Osteoblast (primary cell): Measurements from ENCODE around the gene EPC2. TPM values are rescaled to one million over a fixed set of nuclear protein-coding genes. Genes with fewer than 3 reads are reported as not detected.

Experiments used
- DNase-seq: peaks from one replicate; pipeline ENCODE4 v3.0.0; 2011; ENCODE audit warnings: low spot score, mixed read lengths; ENCODE audit not compliant: insufficient read length; ENCODE audit errors: missing footprints
- H2AFZ ChIP-seq: 2 replicates; pipeline ENCODE4 v1.6.0; 2011; ENCODE audit warnings: mild to moderate bottlenecking, low read length
- H3K27ac ChIP-seq: 2 replicates; pipeline ENCODE4 v1.5.1; 2011; ENCODE audit warnings: mild to moderate bottlenecking, low read depth, low read length, moderate library complexity
- H3K27me3 ChIP-seq: 2 replicates; pipeline ENCODE4 v1.6.0; 2012; ENCODE audit warnings: mild to moderate bottlenecking, control low read depth, inconsistent platforms, low read length, moderate library complexity; ENCODE audit not compliant: insufficient read depth
- H3K36me3 ChIP-seq: 2 replicates; pipeline ENCODE4 v1.5.1; 2011; ENCODE audit warnings: mild to moderate bottlenecking, low read length, control low read depth, moderate library complexity; ENCODE audit not compliant: insufficient read depth
- H3K4me1 ChIP-seq: 2 replicates; pipeline ENCODE4 v1.5.1; 2011; ENCODE audit warnings: mild to moderate bottlenecking, low read length, control low read depth, moderate library complexity; ENCODE audit not compliant: insufficient read depth
- H3K4me2 ChIP-seq: 2 replicates; pipeline ENCODE4 v1.6.0; 2011; ENCODE audit warnings: mild to moderate bottlenecking, low read length; ENCODE audit not compliant: insufficient read depth
- H3K4me3 ChIP-seq: fragments of 200-600 bp; sonication (generic); 3 replicates; pipeline ENCODE4 v1.5.1; 2012; ENCODE audit warnings: mild to moderate bottlenecking, low read length, inconsistent platforms; ENCODE audit not compliant: insufficient read depth
- H3K79me2 ChIP-seq: 2 replicates; pipeline ENCODE4 v1.6.0; 2012; ENCODE audit warnings: mild to moderate bottlenecking, low read length, control low read depth, inconsistent platforms; ENCODE audit not compliant: insufficient read depth
- H3K9me3 ChIP-seq: 2 replicates; pipeline ENCODE4 v1.5.1; 2011; ENCODE audit warnings: low read depth, low read length, control low read depth
- H4K20me1 ChIP-seq: 2 replicates; pipeline ENCODE4 v1.6.0; 2012; ENCODE audit warnings: mild to moderate bottlenecking, low read length, control low read depth; ENCODE audit not compliant: insufficient read depth
- total RNA-seq: library from RNA; depleted of rRNA; stranded (reverse); fragments of >200 nt; gene quantifications from 2 replicates; pipeline ENCODE4 v1.2.3, GENCODE V29; 2012
- TF ChIP-seq, protein P1 (sequence below): IDR thresholded peaks from 2 replicates; pipeline ENCODE4 v1.5.1; 2011; ENCODE audit warnings: mild to moderate bottlenecking, low read depth, low read length, moderate library complexity; ENCODE audit errors: extremely low read depth

EPC2 gene
- total RNA-seq, 1 donor = 29.3 TPM

DNA sequence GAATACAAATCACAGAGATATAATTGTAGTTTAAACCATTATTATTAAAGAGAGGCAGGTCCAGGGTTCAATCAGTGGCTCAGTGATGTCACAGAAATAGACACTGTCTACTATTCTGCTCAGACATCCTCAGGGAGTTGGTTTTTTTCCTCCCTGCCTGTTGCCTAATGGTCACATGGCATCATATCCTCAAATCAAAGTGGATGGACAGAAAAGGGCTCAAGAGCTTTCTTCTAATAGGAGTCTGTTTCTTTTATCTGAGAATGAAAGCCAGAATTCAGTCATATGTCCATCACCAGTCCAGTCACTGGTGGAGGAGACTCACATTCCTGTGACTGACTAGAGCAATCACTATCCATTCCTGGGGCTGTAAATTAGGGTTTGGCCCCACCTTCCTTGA is 27.9 kb upstream of the EPC2 start:
- Histone ChIP-seq H3K27me3 (peaks cover 4% of the 10 kb centered on the region), H3K4me2 (no peak overlapping the region), H3K9me3 (no peaks in the 10 kb centered on the region), H2AFZ (no peak overlapping the region), H3K36me3 (no peaks in the 10 kb centered on the region), H3K4me3 (no peak overlapping the region), H4K20me1 (no peaks in the 10 kb centered on the region), H3K27ac (no peak overlapping the region), H3K79me2 (no peaks in the 10 kb centered on the region), H3K4me1 (peaks cover 10% of the 10 kb centered on the region)
- TF ChIP-seq, protein P1, sequence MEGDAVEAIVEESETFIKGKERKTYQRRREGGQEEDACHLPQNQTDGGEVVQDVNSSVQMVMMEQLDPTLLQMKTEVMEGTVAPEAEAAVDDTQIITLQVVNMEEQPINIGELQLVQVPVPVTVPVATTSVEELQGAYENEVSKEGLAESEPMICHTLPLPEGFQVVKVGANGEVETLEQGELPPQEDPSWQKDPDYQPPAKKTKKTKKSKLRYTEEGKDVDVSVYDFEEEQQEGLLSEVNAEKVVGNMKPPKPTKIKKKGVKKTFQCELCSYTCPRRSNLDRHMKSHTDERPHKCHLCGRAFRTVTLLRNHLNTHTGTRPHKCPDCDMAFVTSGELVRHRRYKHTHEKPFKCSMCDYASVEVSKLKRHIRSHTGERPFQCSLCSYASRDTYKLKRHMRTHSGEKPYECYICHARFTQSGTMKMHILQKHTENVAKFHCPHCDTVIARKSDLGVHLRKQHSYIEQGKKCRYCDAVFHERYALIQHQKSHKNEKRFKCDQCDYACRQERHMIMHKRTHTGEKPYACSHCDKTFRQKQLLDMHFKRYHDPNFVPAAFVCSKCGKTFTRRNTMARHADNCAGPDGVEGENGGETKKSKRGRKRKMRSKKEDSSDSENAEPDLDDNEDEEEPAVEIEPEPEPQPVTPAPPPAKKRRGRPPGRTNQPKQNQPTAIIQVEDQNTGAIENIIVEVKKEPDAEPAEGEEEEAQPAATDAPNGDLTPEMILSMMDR = no peak
- DNase-seq = no peak

DNA sequence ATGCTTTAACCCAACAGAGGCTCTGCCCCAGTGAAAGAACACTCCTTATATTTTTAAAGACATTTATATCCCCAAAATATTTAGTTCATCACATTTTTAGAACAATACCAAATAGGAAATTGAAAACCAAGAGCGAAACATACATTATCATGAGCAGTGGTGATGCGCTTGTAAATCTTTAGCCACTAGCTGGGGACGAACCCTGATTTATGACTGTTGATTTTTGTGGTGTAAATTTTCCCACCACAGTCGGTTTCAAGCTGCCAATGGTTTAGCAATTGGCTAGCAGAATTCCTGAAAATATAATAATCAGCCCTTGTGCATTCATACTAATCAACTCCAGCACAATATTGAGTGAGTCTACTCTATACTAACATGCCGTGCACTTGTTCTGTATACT is 27.3 kb upstream of the EPC2 start:
- H3K4me2 ChIP-seq = no peak overlapping the region
- H3K27me3 ChIP-seq = peaks cover 4% of the 10 kb centered on the region
- DNase-seq = no peak
- TF ChIP-seq, protein P1 = no peak
- H3K4me3 ChIP-seq = no peak overlapping the region
- H3K36me3 ChIP-seq = no peaks in the 10 kb centered on the region
- H2AFZ ChIP-seq = no peak overlapping the region
- H3K79me2 ChIP-seq = no peaks in the 10 kb centered on the region
- peaks cover 10% of the 10 kb centered on the region for H3K4me1 ChIP-seq
- no peaks in the 10 kb centered on the region for H4K20me1 ChIP-seq
- H3K27ac ChIP-seq = no peak overlapping the region
- no peaks in the 10 kb centered on the region for H3K9me3 ChIP-seq

DNA sequence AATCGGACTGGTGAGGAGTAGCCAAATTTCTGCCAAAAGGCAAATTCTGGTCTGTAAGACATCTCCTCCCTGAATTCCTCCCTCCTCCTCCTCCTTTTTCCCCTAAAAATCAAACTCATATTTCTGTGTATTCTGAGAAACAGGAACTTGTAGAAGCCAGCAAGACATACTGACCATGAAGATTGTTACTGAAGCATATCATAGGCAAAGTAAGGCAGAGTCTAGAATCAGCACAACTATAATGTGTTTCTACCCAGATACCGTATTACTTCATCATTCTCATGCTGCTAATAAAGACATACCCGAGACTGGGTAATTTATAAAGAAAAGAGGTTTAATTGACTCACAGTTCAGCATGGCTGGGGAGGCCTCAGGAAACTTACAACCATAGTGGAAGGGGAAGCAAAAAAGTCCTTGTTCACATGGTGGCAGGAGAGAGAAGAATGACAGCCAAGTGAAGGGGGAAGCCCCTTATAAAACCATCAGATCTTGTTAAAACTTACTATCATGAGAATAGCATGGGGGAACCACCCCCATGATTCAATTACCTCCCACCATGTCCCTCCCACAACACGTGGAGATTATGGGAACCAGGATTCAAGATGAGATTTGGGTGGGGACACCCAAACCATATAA is 24.9 kb upstream of the EPC2 start:
- Histone ChIP-seq H3K36me3 (no peaks in the 10 kb centered on the region), H3K4me2 (no peak overlapping the region), H3K27me3 (peaks cover 4% of the 10 kb centered on the region), H3K4me3 (no peak overlapping the region), H2AFZ (no peak overlapping the region), H4K20me1 (no peaks in the 10 kb centered on the region), H3K27ac (no peak overlapping the region), H3K9me3 (no peaks in the 10 kb centered on the region), H3K79me2 (no peaks in the 10 kb centered on the region), H3K4me1 (peaks cover 1% of the 10 kb centered on the region)
- TF ChIP-seq, protein P1 = no peak
- DNase-seq = no peak

DNA sequence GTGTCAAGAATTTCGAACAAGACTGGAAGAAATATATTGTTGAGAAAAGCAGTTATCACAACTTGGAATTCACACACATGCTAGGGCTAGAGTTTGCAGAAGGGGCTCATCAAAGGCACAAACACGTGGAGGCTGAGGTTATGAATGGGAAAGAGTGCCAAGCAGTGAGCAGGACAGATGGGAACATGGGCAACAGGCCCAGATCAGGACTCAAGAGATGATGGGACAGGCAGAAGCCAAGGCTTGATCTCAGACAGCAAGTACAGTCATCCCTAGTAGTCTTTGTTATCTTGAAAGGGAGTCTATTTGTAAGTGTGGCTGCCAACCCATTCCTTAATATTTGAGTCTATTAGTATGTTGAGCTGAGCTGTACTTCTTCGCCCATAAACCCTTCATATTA is 22.2 kb upstream of the EPC2 start:
- Histone ChIP-seq H2AFZ (no peak overlapping the region), H3K27me3 (peaks cover 3% of the 10 kb centered on the region), H3K27ac (no peak overlapping the region), H3K4me3 (no peak overlapping the region), H3K4me2 (no peak overlapping the region), H3K4me1 (no peaks in the 10 kb centered on the region), H4K20me1 (no peaks in the 10 kb centered on the region), H3K79me2 (no peaks in the 10 kb centered on the region), H3K36me3 (no peaks in the 10 kb centered on the region), H3K9me3 (no peaks in the 10 kb centered on the region)
- DNase-seq = no peak
- TF ChIP-seq, protein P1 = no peak
